ENCODE results near the gene ASAH2B.
"Not testable (repeated sequence)": the region's sequence is repeated elsewhere in the genome, so short reads cannot be mapped to it uniquely, and the experiment has no call there.

The ASAH2B gene

GRCh38 chr10:50739618-50740292 is at the start of gene ASAH2B:
TSS of gene ASAH2B (plus strand) at chr10:50739936. CDS start at chr10:50745131, 5,195 bp downstream.
- peak; percentile 75 for DNase-seq

- not testable (repeated sequence) for DNase-seq
Measured at GRCh38 chr10:50697819-50698218, 41.9 kb upstream of the ASAH2B start.

- DNase-seq, result not testable (repeated sequence)
Measured at GRCh38 chr10:50701947-50702346, 37.8 kb upstream of the ASAH2B start.

GRCh38 chr10:50702997-50703396 is 36.7 kb upstream of the ASAH2B start:
- DNase-seq, result not testable (repeated sequence)

GRCh38 chr10:50704436-50705079 is 35.2 kb upstream of the ASAH2B start:
- not testable (repeated sequence) for DNase-seq

- DNase-seq, result not testable (repeated sequence)
Measured at GRCh38 chr10:50706006-50706405, 33.7 kb upstream of the ASAH2B start.

GRCh38 chr10:50710241-50710640 is 29.5 kb upstream of the ASAH2B start:
- DNase-seq, result not testable (repeated sequence)

GRCh38 chr10:50723812-50724211 is 15.9 kb upstream of the ASAH2B start:
- not testable (repeated sequence) for DNase-seq

- DNase-seq, result not testable (repeated sequence)
Measured at GRCh38 chr10:50728112-50728511, 11.6 kb upstream of the ASAH2B start.

GRCh38 chr10:50738987-50739617 is 634 bp upstream of the ASAH2B start:
- not testable (repeated sequence) for DNase-seq

- DNase-seq, result peak; percentile 24
Measured at GRCh38 chr10:50740293-50740648, 535 bp downstream of the ASAH2B start.

GRCh38 chr10:50742820-50743219 is 3.1 kb downstream of the ASAH2B start:
- DNase-seq, result not testable (repeated sequence)

- DNase-seq, result not testable (repeated sequence)
Measured at GRCh38 chr10:50766774-50767513, 27.2 kb downstream of the ASAH2B start.

GRCh38 chr10:50772042-50772441 is 32.3 kb downstream of the ASAH2B start:
- DNase-seq, result not testable (repeated sequence)

- not testable (repeated sequence) for DNase-seq
Measured at GRCh38 chr10:50774868-50775267, 35.1 kb downstream of the ASAH2B start.

- DNase-seq, result not testable (repeated sequence)
Measured at GRCh38 chr10:50780036-50780435, 40.3 kb downstream of the ASAH2B start.

- DNase-seq, result not testable (repeated sequence)
Measured at GRCh38 chr10:50782017-50782416, 42.3 kb downstream of the ASAH2B start.

GRCh38 chr10:50787962-50788361 is 48.2 kb downstream of the ASAH2B start:
- not testable (repeated sequence) for DNase-seq

GRCh38 chr10:50788951-50789945 is 49.5 kb downstream of the ASAH2B start:
- no peak for DNase-seq

GRCh38 chr10:50794490-50794889 is 54.8 kb downstream of the ASAH2B start:
- no peak for DNase-seq

- DNase-seq, result no peak
Measured at GRCh38 chr10:50796693-50797092, 57.0 kb downstream of the ASAH2B start.

GRCh38 chr10:50798297-50798696 is 58.6 kb downstream of the ASAH2B start:
- no peak for DNase-seq
